Esophagus squamous epithelium (tissue), 5 donors: ENCODE data around the gene GYS2. TPM values are rescaled to one million over a fixed set of nuclear protein-coding genes. Genes with fewer than 3 reads are reported as not detected.
"Not testable (repeated sequence)": the region's sequence is repeated elsewhere in the genome, so short reads cannot be mapped to it uniquely, and the experiment has no call there.

Experiments
- DNase-seq: peaks from one replicate; lab custom pipeline; 2025; lab: John Stamatoyannopoulos, UW
- H3K27ac ChIP-seq, 4 donors: fragments of 200-600 bp; sonication (generic); one replicate each; pipeline ENCODE4 v1.5.1; 2016 to 2019; ENCODE audit warnings: mild to moderate bottlenecking in 1 of 4
- H3K27me3 ChIP-seq, 4 donors: fragments of 200-600 bp; sonication (generic); 1 replicate in 3 of 4; 2 replicates in 1 of 4; pipeline versions ENCODE4 v1.5.1 to v1.6.0; 2017 to 2021; ENCODE audit warnings: antibody characterized with exemption in 1 of 4
- H3K36me3 ChIP-seq, 3 donors: fragments of 200-600 bp; sonication (generic); one replicate each; pipeline ENCODE4 v1.5.1; 2016 to 2019
- H3K4me1 ChIP-seq, 3 donors: fragments of 200-600 bp; sonication (generic); one replicate each; pipeline ENCODE4 v1.5.1; 2017 to 2019
- H3K4me3 ChIP-seq, 4 donors: fragments of 200-600 bp; sonication (generic); 1 replicate in 3 of 4; 2 replicates in 1 of 4; pipeline ENCODE4 v1.5.1; 2016 to 2019; ENCODE audit warnings: mild to moderate bottlenecking in 2 of 4, moderate library complexity in 1 of 4
- H3K9me3 ChIP-seq, 3 donors: fragments of 200-600 bp; sonication (generic); one replicate each; pipeline ENCODE4 v1.5.1; 2016 to 2019
- POLR2A ChIP-seq, 4 donors: fragments of 450-650 bp; IDR thresholded peaks; one replicate each; pipeline ENCODE4 v1.6.1; 2017; ENCODE audit warnings: antibody characterized with exemption in 4 of 4, mild to moderate bottlenecking in 4 of 4, moderate library complexity in 3 of 4
- WGBS, 2 donors: methylation state at CpG; one replicate each; pipeline ENCODE4 v1.1.5; 2018; 5-methylcytosine and 5-hydroxymethylcytosine counted together
- intact Hi-C: fragments of 100-400 bp; cut with DNase I; formaldehyde crosslinking; loops from one replicate; pipeline ENCODE4 v1.15.0; 2022
- total RNA-seq, 4 donors: library from RNA; depleted of rRNA; stranded (reverse); fragments of >200 nt; gene quantifications; one replicate each; pipeline ENCODE4 v1.1.0, GENCODE V29; 2016
- TF ChIP-seq, protein P1 (sequence below), 6 experiments: fragments of 450-650 bp in 4 of 6; fragments of 200-600 bp in 2 of 6; sonication (generic) in 2 of 6; IDR thresholded peaks; one replicate each; pipeline ENCODE4 v1.5.1; 2016 to 2019; ENCODE audit warnings: antibody characterized with exemption in 6 of 6, mild to moderate bottlenecking in 4 of 6, moderate library complexity in 4 of 6
- donor health status: DM: yes; HTN: yes; CAD: no.

Gene GYS2
- total RNA-seq, 4 donors from 2014 or later: 0.29 to 12.9 (median 3.2) TPM

DNA sequence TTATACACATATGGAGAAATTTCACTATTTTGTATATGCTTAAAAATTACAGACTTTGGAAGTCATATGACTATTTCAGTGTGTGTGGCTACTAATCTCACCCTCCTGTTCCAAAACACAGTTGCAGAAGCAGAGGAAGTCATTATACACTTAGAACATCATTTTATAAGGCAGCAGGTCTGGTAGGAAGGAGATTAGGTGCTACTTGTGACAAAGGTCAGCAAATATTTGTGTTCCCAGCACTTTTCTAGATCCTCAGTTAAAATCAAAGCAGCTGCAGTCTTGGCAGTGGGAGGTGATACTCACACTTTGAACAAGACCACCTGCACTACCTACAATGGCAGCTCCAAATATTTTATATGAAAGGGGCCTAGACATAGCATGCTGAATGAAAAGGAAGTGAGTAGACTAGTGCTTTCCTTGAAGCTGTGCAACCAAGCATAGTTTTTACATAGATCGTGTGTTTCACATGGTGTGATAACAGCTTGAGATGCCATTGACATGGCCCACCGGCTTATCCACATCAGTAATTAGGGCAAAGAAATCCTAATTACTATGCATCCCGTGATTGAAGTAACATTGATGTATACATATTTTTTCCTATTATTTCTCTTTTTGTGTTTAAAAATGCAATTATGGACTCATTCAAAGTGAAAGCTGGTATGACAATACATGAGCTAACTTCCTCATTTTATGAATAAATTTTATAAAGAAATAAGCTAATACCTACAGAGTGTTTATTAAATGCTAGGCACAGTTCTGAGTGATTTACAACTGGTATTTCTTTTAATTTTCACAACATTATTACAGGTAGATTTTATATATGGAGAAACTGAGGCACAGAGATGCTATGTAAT lies 5.3 kb downstream of the GYS2 start:
- 75 to 95% methylated on average over 3 of the region's 3 CpGs for WGBS, 2 donors
- no peaks in the 10 kb centered on the region for H3K36me3 ChIP-seq
- no peak for DNase-seq
- H3K27me3 ChIP-seq: no peaks in the 10 kb centered on the region
- intact Hi-C loops: no loop called here
- H3K4me3 ChIP-seq: no peak overlapping the region
- TF ChIP-seq, protein P1, sequence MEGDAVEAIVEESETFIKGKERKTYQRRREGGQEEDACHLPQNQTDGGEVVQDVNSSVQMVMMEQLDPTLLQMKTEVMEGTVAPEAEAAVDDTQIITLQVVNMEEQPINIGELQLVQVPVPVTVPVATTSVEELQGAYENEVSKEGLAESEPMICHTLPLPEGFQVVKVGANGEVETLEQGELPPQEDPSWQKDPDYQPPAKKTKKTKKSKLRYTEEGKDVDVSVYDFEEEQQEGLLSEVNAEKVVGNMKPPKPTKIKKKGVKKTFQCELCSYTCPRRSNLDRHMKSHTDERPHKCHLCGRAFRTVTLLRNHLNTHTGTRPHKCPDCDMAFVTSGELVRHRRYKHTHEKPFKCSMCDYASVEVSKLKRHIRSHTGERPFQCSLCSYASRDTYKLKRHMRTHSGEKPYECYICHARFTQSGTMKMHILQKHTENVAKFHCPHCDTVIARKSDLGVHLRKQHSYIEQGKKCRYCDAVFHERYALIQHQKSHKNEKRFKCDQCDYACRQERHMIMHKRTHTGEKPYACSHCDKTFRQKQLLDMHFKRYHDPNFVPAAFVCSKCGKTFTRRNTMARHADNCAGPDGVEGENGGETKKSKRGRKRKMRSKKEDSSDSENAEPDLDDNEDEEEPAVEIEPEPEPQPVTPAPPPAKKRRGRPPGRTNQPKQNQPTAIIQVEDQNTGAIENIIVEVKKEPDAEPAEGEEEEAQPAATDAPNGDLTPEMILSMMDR (IDR thresholded peaks at IDR 0.05): no peak
- TF ChIP-seq POLR2A (IDR thresholded peaks at IDR 0.05): no peak
- no peaks in the 10 kb centered on the region for H3K4me1 ChIP-seq
- H3K9me3 ChIP-seq: no peaks in the 10 kb centered on the region
- no peak overlapping the region for H3K27ac ChIP-seq

DNA sequence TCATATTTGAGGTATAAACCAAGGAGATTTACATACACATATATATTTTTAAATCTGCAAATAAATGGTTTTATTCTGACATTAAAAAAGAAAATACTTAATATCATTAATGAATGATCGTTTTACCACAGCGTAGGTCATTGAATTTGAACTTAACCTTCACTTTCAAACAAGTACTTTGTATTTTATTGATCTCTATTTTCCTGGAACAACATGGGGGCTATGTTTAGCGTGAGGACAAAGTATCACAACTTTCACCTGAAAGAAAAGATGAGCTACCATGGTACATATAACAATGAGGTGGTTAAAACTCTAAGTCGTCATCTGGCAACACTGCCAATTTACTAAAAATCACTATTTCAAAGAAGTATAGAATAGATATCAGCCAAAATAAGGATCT lies 6.0 kb downstream of the GYS2 start:
- DNase-seq: no peak
- no peak for TF ChIP-seq POLR2A (IDR thresholded peaks at IDR 0.05)
- TF ChIP-seq, protein P1 (IDR thresholded peaks at IDR 0.05): no peak
- intact Hi-C loops: no loop called here
- H3K9me3 ChIP-seq: no peaks in the 10 kb centered on the region
- H3K36me3 ChIP-seq: no peaks in the 10 kb centered on the region
- H3K4me1 ChIP-seq: no peaks in the 10 kb centered on the region
- H3K27me3 ChIP-seq: no peaks in the 10 kb centered on the region
- WGBS, 2 donors: 82 to 87% methylated on average over 4 of the region's 4 CpGs
- no peak overlapping the region for H3K27ac ChIP-seq
- no peak overlapping the region for H3K4me3 ChIP-seq

DNA sequence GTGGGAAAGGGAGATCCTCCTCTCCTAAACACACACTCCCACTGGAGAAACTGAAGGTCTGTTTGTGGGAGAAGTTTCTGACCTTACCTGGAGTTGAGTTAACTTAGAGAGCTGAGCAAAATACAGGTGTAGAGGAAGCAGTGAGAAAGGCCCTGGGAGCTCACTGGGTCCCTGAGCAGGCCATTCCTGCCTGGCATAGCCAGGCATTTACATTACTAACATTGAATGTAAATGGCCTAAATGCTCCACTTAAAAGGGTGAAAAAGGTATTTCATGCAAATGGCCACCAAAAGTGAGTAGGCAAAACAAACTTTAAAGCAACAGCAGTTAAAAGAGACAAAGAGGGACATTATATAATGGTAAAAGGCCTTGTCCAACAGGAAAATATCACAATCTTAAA lies 9.3 kb downstream of the GYS2 start:
- H3K4me1 ChIP-seq, H3K27me3 ChIP-seq, intact Hi-C loops, H3K36me3 ChIP-seq, H3K27ac ChIP-seq, H3K9me3 ChIP-seq, H3K4me3 ChIP-seq, DNase-seq: not testable (repeated sequence)

DNA sequence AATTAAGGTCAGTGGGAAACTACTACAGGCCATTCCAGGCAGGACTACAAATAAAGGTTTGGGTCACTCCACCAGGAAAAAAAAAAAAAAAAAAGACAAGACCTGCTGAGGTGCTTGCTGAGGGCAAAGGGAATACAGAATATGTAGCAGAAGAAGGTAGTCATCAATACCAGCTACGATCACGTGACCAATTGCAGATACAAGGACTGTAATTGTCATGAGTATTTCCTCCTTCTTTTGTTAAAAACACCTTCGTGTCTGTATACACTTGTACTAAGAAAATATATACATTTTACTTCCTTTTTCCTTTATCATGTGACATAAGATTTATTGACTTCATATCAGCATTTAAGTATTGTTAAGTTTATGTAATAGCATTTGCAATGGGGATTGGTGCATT lies 19.2 kb downstream of the GYS2 start:
- no peaks in the 10 kb centered on the region for H3K27me3 ChIP-seq
- H3K27ac ChIP-seq: no peak overlapping the region
- no peaks in the 10 kb centered on the region for H3K9me3 ChIP-seq
- WGBS, 2 donors: 71 to 72% methylated on average over 3 of the region's 3 CpGs
- H3K4me3 ChIP-seq: no peak overlapping the region
- no peaks in the 10 kb centered on the region for H3K36me3 ChIP-seq
- TF ChIP-seq, protein P1 (IDR thresholded peaks at IDR 0.05): no peak
- no peak for TF ChIP-seq POLR2A (IDR thresholded peaks at IDR 0.05)
- DNase-seq: no peak
- H3K4me1 ChIP-seq: no peaks in the 10 kb centered on the region
- intact Hi-C loops: no loop called here

DNA sequence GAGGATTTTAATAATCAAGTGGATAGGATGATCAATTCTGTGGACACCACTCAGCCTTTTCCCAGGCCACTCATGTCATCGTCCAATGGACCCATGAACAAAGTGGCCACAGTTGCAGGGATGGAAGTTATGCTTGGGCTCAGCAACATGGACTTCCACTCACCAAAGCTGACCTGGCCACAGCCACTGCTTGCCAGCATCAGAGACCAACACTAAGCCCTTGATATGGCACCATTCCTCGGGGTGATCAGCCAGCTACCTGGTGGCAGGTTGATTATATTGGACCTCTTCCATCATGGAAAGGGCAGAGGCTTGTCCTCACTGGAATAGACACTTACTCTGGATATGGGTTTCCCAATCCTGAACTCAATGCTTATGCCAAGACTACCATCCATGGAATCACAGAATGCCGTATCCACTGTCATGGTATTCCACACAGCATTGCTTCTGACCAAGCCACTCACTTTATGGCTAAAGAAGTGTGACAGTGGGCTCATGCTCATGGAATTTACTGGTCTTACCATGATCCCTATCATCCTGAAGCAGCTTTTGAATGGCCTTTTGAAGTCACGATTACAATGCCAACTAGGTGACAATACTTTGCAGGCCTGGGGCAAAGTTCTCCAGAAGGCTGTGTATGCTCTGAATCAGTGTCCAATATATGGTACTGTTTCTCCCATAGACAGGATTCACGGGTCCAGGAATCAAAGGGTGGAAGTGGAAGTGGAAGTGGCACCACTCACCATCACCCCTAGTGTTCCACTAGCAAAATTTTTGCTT lies 20.1 kb downstream of the GYS2 start:
- H3K4me1 ChIP-seq, intact Hi-C loops, H3K27ac ChIP-seq, H3K9me3 ChIP-seq, H3K27me3 ChIP-seq, DNase-seq, H3K4me3 ChIP-seq, H3K36me3 ChIP-seq: not testable (repeated sequence)
- WGBS, 2 donors: 80 to 84% methylated on average over 5 of the region's 5 CpGs

DNA sequence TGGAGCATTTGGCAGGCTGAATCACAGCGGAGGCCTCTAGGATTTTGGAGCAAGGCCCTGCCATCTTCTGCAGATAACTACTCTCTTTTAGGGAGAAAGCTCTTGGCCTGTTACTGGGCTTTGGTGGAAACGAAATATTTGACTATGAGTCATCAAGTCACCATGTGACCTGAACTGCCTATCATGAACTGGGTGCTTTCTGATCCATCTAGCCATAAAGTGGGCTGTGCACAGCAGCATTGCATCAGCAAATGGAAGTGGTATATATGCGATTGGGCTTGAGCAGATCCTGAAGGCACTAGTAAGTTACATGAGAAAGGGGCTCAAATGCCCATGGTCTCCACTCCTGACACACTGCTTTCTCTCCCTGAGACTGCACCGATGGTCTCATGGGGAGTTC lies 21.1 kb downstream of the GYS2 start:
- intact Hi-C loops: no loop called here

More for the DNA sequence above, 21.1 kb downstream of the GYS2 start:
- no peak for DNase-seq
- WGBS, 2 donors: 60 to 90% methylated on average over 1 to 3 of the region's 4 CpGs
- Histone ChIP-seq H3K27me3 (no peaks in the 10 kb centered on the region), H3K36me3 (no peaks in the 10 kb centered on the region), H3K4me1 (no peaks in the 10 kb centered on the region), H3K27ac (no peak overlapping the region), H3K9me3 (no peaks in the 10 kb centered on the region), H3K4me3 (no peak overlapping the region)
- TF ChIP-seq, protein P1 (IDR thresholded peaks at IDR 0.05): no peak
- no peak for TF ChIP-seq POLR2A (IDR thresholded peaks at IDR 0.05)
